Gastrocnemius medialis (tissue), 4 donors: ENCODE data around the gene SLC22A31.

ENCODE experiments used
- CTCF ChIP-seq, 5 experiments: fragments of 450-650 bp in 3 of 5; fragments of 200-600 bp in 2 of 5; sonication (generic) in 2 of 5; IDR thresholded peaks in 4 of 5; conservative IDR thresholded peaks in 1 of 5; 1 replicate in 4 of 5; 2 replicates in 1 of 5; pipeline ENCODE4 v1.5.1; 2016 to 2019; ENCODE audit warnings: antibody characterized with exemption in 5 of 5, mild to moderate bottlenecking in 3 of 5, moderate library complexity in 3 of 5
- POLR2A ChIP-seq, 2 donors: fragments of 450-650 bp; IDR thresholded peaks; one replicate each; pipeline ENCODE4 v1.6.1; 2017; ENCODE audit warnings: antibody characterized with exemption in 2 of 2, mild to moderate bottlenecking in 2 of 2, moderate library complexity in 2 of 2

- TF ChIP-seq CTCF (IDR thresholded peaks at IDR 0.05 in 4 of 5, conservative IDR thresholded peaks at IDR 0.05 in 1 of 5) (no peak), POLR2A (IDR thresholded peaks at IDR 0.05) (no peak)
Observed at GRCh38 chr16:89199241-89200123, 855 bp downstream of the SLC22A31 start.
